IMR-90 (cell line): Measurements from ENCODE around the gene WBP2NL. TPM values are rescaled to one million over a fixed set of nuclear protein-coding genes. Genes with fewer than 3 reads are reported as not detected.

Experiments used
- ATAC-seq: fragments of 200-7000 bp; cut with Tn5 transposase; 2 replicates; pipeline ENCODE4 v1.9.1; 2020; ENCODE audit warnings: low read depth, mild to moderate bottlenecking, moderate library complexity
- BruUV-seq: library from RNA; stranded (reverse); fragments of 400-500 nt; replicated peaks from 2 replicates; lab custom pipeline; 2021; lab: Mats Ljungman, UMichigan
- CTCF ChIA-PET: fragments of 300-600 bp; formaldehyde crosslinking; extraction: SDS; loops from one replicate; lab custom pipeline; 2021; ENCODE audit warnings: antibody characterized with exemption; lab: Yijun Ruan, JAX
- POLR2A ChIA-PET: fragments of 300-600 bp; sonication (Branson Sonifier 250); formaldehyde crosslinking; loops from one replicate; lab custom pipeline; 2022; ENCODE audit warnings: antibody characterized with exemption; ENCODE audit not compliant: unreplicated experiment; lab: Charles Lee
- DNase-seq: peaks from one replicate; pipeline ENCODE4 v3.0.0; 2013
- H2AFZ ChIP-seq: replicated peaks from 2 replicates; pipeline ENCODE3; 2013; ENCODE audit warnings: low read length, mild to moderate bottlenecking; ENCODE audit not compliant: poor library complexity
- H2AK5ac ChIP-seq: 2 replicates; pipeline ENCODE4 v1.6.1; 2013; ENCODE audit warnings: low read depth, low read length, inconsistent platforms
- H2AK9ac ChIP-seq: replicated peaks from 2 replicates; pipeline ENCODE3; 2013; ENCODE audit warnings: mild to moderate bottlenecking, low read depth, low read length, moderate library complexity; ENCODE audit not compliant: poor library complexity
- H2BK120ac ChIP-seq: 2 replicates; pipeline ENCODE4 v1.6.1; 2013; ENCODE audit warnings: low read depth, low read length, inconsistent platforms
- H2BK15ac ChIP-seq: 3 replicates; pipeline ENCODE4 v1.6.1; 2013; ENCODE audit warnings: low read depth, low read length, inconsistent platforms
- H2BK20ac ChIP-seq: 2 replicates; pipeline ENCODE4 v1.6.1; 2013; ENCODE audit warnings: low read depth, mild to moderate bottlenecking, inconsistent platforms, low read length, moderate library complexity
- H2BK5ac ChIP-seq: 2 replicates; pipeline ENCODE4 v1.6.1; 2013; ENCODE audit warnings: mild to moderate bottlenecking, low read depth, low read length, inconsistent platforms; ENCODE audit not compliant: poor library complexity, severe bottlenecking
- H3K14ac ChIP-seq: replicated peaks from 2 replicates; pipeline ENCODE4 v1.6.1; 2013; ENCODE audit warnings: low read depth, low read length, inconsistent platforms
- H3K18ac ChIP-seq: 2 replicates; pipeline ENCODE4 v1.6.1; 2013; ENCODE audit warnings: low read depth, low read length, control low read depth
- H3K23ac ChIP-seq: 2 replicates; pipeline ENCODE4 v1.6.1; 2013; ENCODE audit warnings: low read depth, low read length, inconsistent platforms
- H3K27ac ChIP-seq: 2 replicates; pipeline ENCODE4 v1.5.1; 2013; ENCODE audit warnings: mild to moderate bottlenecking, control low read depth, low read length; ENCODE audit not compliant: insufficient read depth
- H3K27me3 ChIP-seq: 2 replicates; pipeline ENCODE4 v1.6.1; 2013; ENCODE audit warnings: low read length; ENCODE audit not compliant: control insufficient read depth, insufficient read depth
- H3K36me3 ChIP-seq: 2 replicates; pipeline ENCODE4 v1.6.1; 2013; ENCODE audit warnings: low read length, mixed read lengths; ENCODE audit not compliant: control insufficient read depth, insufficient read depth
- H3K4ac ChIP-seq: 2 replicates; pipeline ENCODE4 v1.6.1; 2013; ENCODE audit warnings: low read depth, low read length, inconsistent platforms
- H3K4me1 ChIP-seq: 2 replicates; pipeline ENCODE4 v1.6.1; 2013; ENCODE audit warnings: low read length, mixed read lengths; ENCODE audit not compliant: control insufficient read depth, insufficient read depth
- H3K4me2 ChIP-seq: 2 replicates; pipeline ENCODE4 v1.6.1; 2013; ENCODE audit warnings: low read depth, mild to moderate bottlenecking, control low read depth, low read length, moderate library complexity
- H3K4me3 ChIP-seq: 2 replicates; pipeline ENCODE4 v1.5.1; 2013; ENCODE audit warnings: low read depth, mild to moderate bottlenecking, control low read depth, low read length, moderate library complexity; ENCODE audit not compliant: insufficient read depth
- H3K56ac ChIP-seq: 2 replicates; pipeline ENCODE4 v1.6.1; 2013; ENCODE audit warnings: low read length, inconsistent platforms; ENCODE audit not compliant: insufficient read depth; ENCODE audit errors: extremely low read depth
- H3K79me1 ChIP-seq, 2 experiments: 2 replicates each; pipeline ENCODE4 v1.6.1; 2013; ENCODE audit warnings: low read length in 2 of 2, inconsistent platforms in 1 of 2, low read depth in 1 of 2
- H3K9ac ChIP-seq: 2 replicates; pipeline ENCODE4 v1.6.1; 2013; ENCODE audit warnings: low read depth, low read length, control low read depth
- H3K9me1 ChIP-seq: 2 replicates; pipeline ENCODE4 v1.6.1; 2013; ENCODE audit warnings: low read length, inconsistent platforms; ENCODE audit not compliant: insufficient read depth
- H3K9me3 ChIP-seq: 2 replicates; pipeline ENCODE4 v1.6.1; 2013; ENCODE audit warnings: low read length; ENCODE audit not compliant: control insufficient read depth, insufficient read depth
- H4K20me1 ChIP-seq: 2 replicates; pipeline ENCODE4 v1.6.1; 2013; ENCODE audit warnings: low read length, inconsistent platforms; ENCODE audit not compliant: insufficient read depth
- H4K5ac ChIP-seq: 2 replicates; pipeline ENCODE4 v1.6.1; 2013; ENCODE audit warnings: mild to moderate bottlenecking, low read depth, low read length, control low read depth
- H4K8ac ChIP-seq, 2 experiments: 2 replicates each; pipeline ENCODE4 v1.6.1; 2013; ENCODE audit warnings: low read depth in 2 of 2, low read length in 2 of 2, control low read depth in 1 of 2, inconsistent platforms in 1 of 2
- H4K91ac ChIP-seq: 2 replicates; pipeline ENCODE4 v1.6.1; 2013; ENCODE audit warnings: low read depth, low read length, inconsistent platforms; ENCODE audit not compliant: insufficient read depth
- BHLHE40 ChIP-seq: fragments of 150-350 bp; IDR thresholded peaks from 2 replicates; pipeline ENCODE4 v1.6.1; 2016; ENCODE audit warnings: mild to moderate bottlenecking, low read depth, low read length
- CEBPB ChIP-seq: IDR thresholded peaks from 2 replicates; pipeline ENCODE4 v1.6.1; 2012; ENCODE audit warnings: low read depth, low read length, improper control_type of control experiment
- CHD1 ChIP-seq: IDR thresholded peaks from 2 replicates; pipeline ENCODE4 v1.6.1; 2012; ENCODE audit warnings: low read depth, low read length, improper control_type of control experiment
- CTCF ChIP-seq: conservative IDR thresholded peaks from 2 replicates; pipeline ENCODE4 v1.5.1; 2012; ENCODE audit warnings: mild to moderate bottlenecking, low read depth, low read length, improper control_type of control experiment
- ELK1 ChIP-seq: fragments of 150-350 bp; IDR thresholded peaks from 2 replicates; pipeline ENCODE4 v1.6.1; 2016; ENCODE audit warnings: low read depth, mild to moderate bottlenecking, low read length, moderate library complexity, borderline replicate concordance
- MAFK ChIP-seq: IDR thresholded peaks from 2 replicates; pipeline ENCODE4 v1.6.1; 2012; ENCODE audit warnings: low read depth, low read length, improper control_type of control experiment
- MAZ ChIP-seq: IDR thresholded peaks from 2 replicates; pipeline ENCODE4 v1.6.1; 2012; ENCODE audit warnings: low read depth, mild to moderate bottlenecking, low read length, improper control_type of control experiment, moderate library complexity, borderline replicate concordance
- MXI1 ChIP-seq: IDR thresholded peaks from 2 replicates; pipeline ENCODE4 v1.6.1; 2012; ENCODE audit warnings: low read depth, mild to moderate bottlenecking, low read length, moderate library complexity, borderline replicate concordance
- NFE2L2 ChIP-seq: fragments of 150-350 bp; IDR thresholded peaks from 2 replicates; pipeline ENCODE4 v1.6.1; 2016; ENCODE audit warnings: low read depth, mild to moderate bottlenecking, low read length
- POLR2A ChIP-seq: IDR thresholded peaks from 2 replicates; pipeline ENCODE4 v1.6.1; 2012; ENCODE audit warnings: mild to moderate bottlenecking, low read depth, low read length
- RAD21 ChIP-seq: IDR thresholded peaks from 2 replicates; pipeline ENCODE4 v1.6.1; 2012; ENCODE audit warnings: low read length, improper control_type of control experiment
- RFX5 ChIP-seq: IDR thresholded peaks from 2 replicates; pipeline ENCODE4 v1.8.0; 2012; ENCODE audit warnings: low read depth, mild to moderate bottlenecking, low read length, moderate library complexity
- WGBS, 2 experiments: methylation state at CpG; one replicate each; pipeline versions ENCODE4 v1.1.5 to v1.1.7; 2013; ENCODE audit warnings: missing lambda C conversion rate in 2 of 2; ENCODE audit not compliant: insufficient read length in 1 of 2; ENCODE audit errors: extremely low coverage in 2 of 2; 5-methylcytosine and 5-hydroxymethylcytosine counted together
- dilution Hi-C: fragments of 300-500 bp; cut with HindIII; formaldehyde crosslinking; loops from one replicate; pipeline ENCODE4 v1.14.3; 2018; ENCODE audit warnings: low sequenced_read_pairs; ENCODE audit not compliant: unreplicated experiment
- in situ Hi-C: fragments of 300-500 bp; cut with MboI; formaldehyde crosslinking; loops from 3 replicates; pipeline ENCODE4 v1.14.3; 2019; ENCODE audit warnings: low sequenced_read_pairs, inconsistent platforms, mixed read lengths
- intact Hi-C: fragments of 100-400 bp; cut with micrococcal nuclease; formaldehyde crosslinking; loops from 2 replicates; pipeline ENCODE4 v1.10.0; 2022
- polyA plus RNA-seq, 3 experiments: library from polyadenylated mRNA; depleted of rRNA; stranded (reverse); fragments of >200 nt; gene quantifications; 2 replicates each; pipeline ENCODE4 v1.2.3, GENCODE V29; 2012; ENCODE audit warnings: low replicate concordance in 1 of 3
- total RNA-seq: library from RNA; depleted of rRNA; stranded (reverse); fragments of >200 nt; gene quantifications from 2 replicates; pipeline ENCODE4 v1.2.3, GENCODE V29; 2012

The WBP2NL gene
- total and polyA plus RNA-seq, 2 of the 4 experiments (the other 2 are of a cell fraction) = not detected

- Histone ChIP-seq H3K4me2 (peak overlapping the region; percentile 63), H3K4me1 (peaks cover 15% of the 10 kb centered on the region), H3K9me3 (no peaks in the 10 kb centered on the region), H3K56ac (peak overlapping the region; percentile 55; the same call in 1 of the 2 replicates), H4K20me1 (0 out of 2 replicates have a peak, but pooled peaks cover 3% of the 10 kb centered on the region), H3K23ac (peak overlapping the region; percentile 82), H2BK5ac (peak overlapping the region; percentile 2), H3K36me3 (peaks cover 11% of the 10 kb centered on the region), H3K9ac (peak overlapping the region; percentile 95), H3K18ac (peak overlapping the region; percentile 25), H4K91ac (peak overlapping the region; percentile 88), H4K5ac (peak overlapping the region; percentile 96), H2BK20ac (no peak overlapping the region), H2BK15ac (peak overlapping the region; percentile 47; the same call in 1 of the 3 replicates), H3K27ac (peak overlapping the region; percentile 84; the same call in 1 of the 2 replicates), H2AK9ac (peak overlapping the region; percentile 97), H2AK5ac (peak overlapping the region; percentile 86), H3K27me3 (no peaks in the 10 kb centered on the region), H3K14ac (peak overlapping the region; percentile 91), H2BK120ac (peak overlapping the region; percentile 19; the same call in 1 of the 2 replicates), H2AFZ (peak overlapping the region; percentile 95), H3K9me1 (peaks cover 19% of the 10 kb centered on the region; the same call in 1 of the 2 replicates), H3K79me1 (peaks cover 15 to 47% of the 10 kb centered on the region in 2 experiments; a peak in 3 of 4 replicates), H3K4ac (peak overlapping the region; percentile 92), H4K8ac (peak overlapping the region; percentile 97), H3K4me3 (peak overlapping the region; percentile 84)
- DNase-seq (no peak), ATAC-seq (no peak)
- intact Hi-C loops = no loop called here
- TF ChIP-seq POLR2A (no peak), MAZ (no peak), CTCF (no peak), RAD21 (no peak), CEBPB (no peak), RFX5 (no peak), NFE2L2 (no peak), CHD1 (no peak), MXI1 (no peak), MAFK (no peak), ELK1 (no peak), BHLHE40 (no peak)
- WGBS, 2 experiments = 78% methylated on average over 3 of the region's 9 CpGs; no CpG with 5 or more reads in 1 of the 2 experiments
- in situ Hi-C loops = no loop called here
- CTCF ChIA-PET = no interaction called here
- dilution Hi-C loops = no loop called here
- BruUV-seq = no TSS peak
- POLR2A ChIA-PET = no interaction called here
These were observed 76.5 kb downstream of the WBP2NL start for GRCh38 chr22:42074846-42075676.
